Astrocyte (in vitro differentiated cells and primary cell): Measurements from ENCODE around the gene ZNF19. TPM values are rescaled to one million over a fixed set of nuclear protein-coding genes. Genes with fewer than 3 reads are reported as not detected.

Experiments
- DNase-seq: peaks from one replicate; pipeline ENCODE4 v3.0.0-alpha.2; 2010; ENCODE audit warnings: low read depth
- FAIRE-seq: peaks from 2 replicates; lab custom pipeline; 2011; peaks lifted over from hg19 to GRCh38; lab: Jason Lieb, UNC
- H2AFZ ChIP-seq: 2 replicates; pipeline ENCODE4 v1.6.0; 2012; ENCODE audit warnings: low read depth, low read length, inconsistent platforms
- H3K27ac ChIP-seq: 2 replicates; pipeline ENCODE4 v1.5.1; 2011; ENCODE audit warnings: low read depth, low read length, inconsistent platforms
- H3K27me3 ChIP-seq: 2 replicates; pipeline ENCODE4 v1.6.0; 2011; ENCODE audit warnings: low read length, inconsistent platforms; ENCODE audit not compliant: insufficient read depth
- H3K36me3 ChIP-seq: 2 replicates; pipeline ENCODE4 v1.5.1; 2011; ENCODE audit warnings: low read length, inconsistent platforms; ENCODE audit not compliant: insufficient read depth
- H3K4me1 ChIP-seq: 2 replicates; pipeline ENCODE4 v1.5.1; 2011; ENCODE audit warnings: low read length, inconsistent platforms; ENCODE audit not compliant: insufficient read depth
- H3K4me2 ChIP-seq: 2 replicates; pipeline ENCODE4 v1.6.0; 2012; ENCODE audit warnings: low read length, inconsistent platforms
- H3K4me3 ChIP-seq: 2 replicates; pipeline ENCODE4 v1.5.1; 2011; ENCODE audit warnings: low read depth, mild to moderate bottlenecking, low read length, inconsistent platforms; ENCODE audit not compliant: insufficient read depth
- H3K79me2 ChIP-seq: 2 replicates; pipeline ENCODE4 v1.6.0; 2012; ENCODE audit warnings: mild to moderate bottlenecking, low read length, inconsistent platforms; ENCODE audit not compliant: insufficient read depth
- H3K9ac ChIP-seq: 2 replicates; pipeline ENCODE4 v1.6.0; 2012; ENCODE audit warnings: mild to moderate bottlenecking, low read length, inconsistent platforms
- H3K9me3 ChIP-seq: 2 replicates; pipeline ENCODE4 v1.5.1; 2012; ENCODE audit warnings: low read depth, mild to moderate bottlenecking, low read length, inconsistent platforms; ENCODE audit not compliant: insufficient read depth
- H4K20me1 ChIP-seq: 2 replicates; pipeline ENCODE4 v1.6.0; 2012; ENCODE audit warnings: low read length, inconsistent platforms; ENCODE audit not compliant: insufficient read depth
- H3K27ac Mint-ChIP-seq: one replicate; pipeline ENCODE4 v1.8.0; 2021; ENCODE audit warnings: mild to moderate bottlenecking, mixed read lengths; ENCODE audit not compliant: unreplicated experiment
- H3K27me3 Mint-ChIP-seq: one replicate; pipeline ENCODE4 v1.8.0; 2021; ENCODE audit warnings: low read depth, mixed read lengths; ENCODE audit not compliant: unreplicated experiment
- H3K36me3 Mint-ChIP-seq: one replicate; pipeline ENCODE4 v1.8.0; 2021; ENCODE audit warnings: low read depth, mixed read lengths; ENCODE audit not compliant: unreplicated experiment
- H3K4me1 Mint-ChIP-seq: one replicate; pipeline ENCODE4 v1.8.0; 2021; ENCODE audit warnings: low read depth, mixed read lengths; ENCODE audit not compliant: unreplicated experiment
- H3K4me3 Mint-ChIP-seq: one replicate; pipeline ENCODE4 v1.8.0; 2021; ENCODE audit warnings: mild to moderate bottlenecking, moderate library complexity, mixed read lengths; ENCODE audit not compliant: unreplicated experiment
- H3K9me3 Mint-ChIP-seq: one replicate; pipeline ENCODE4 v1.8.0; 2021; ENCODE audit warnings: mild to moderate bottlenecking, mixed read lengths; ENCODE audit not compliant: unreplicated experiment
- CTCF ChIP-seq: IDR thresholded peaks from 2 replicates; pipeline ENCODE4 v1.5.1; 2011; ENCODE audit warnings: low read depth, mild to moderate bottlenecking, inconsistent platforms, low read length, moderate library complexity; ENCODE audit not compliant: insufficient read depth
- EZH2 ChIP-seq: IDR thresholded peaks from 2 replicates; pipeline ENCODE4 v1.6.1; 2012; ENCODE audit warnings: mild to moderate bottlenecking, low read length, inconsistent platforms; ENCODE audit not compliant: insufficient read depth
- total RNA-seq: library from RNA; stranded (reverse); gene quantifications from 2 replicates; pipeline ENCODE4 v1.2.1, GENCODE V29; 2021

The ZNF19 gene
- total RNA-seq, 1 donor from 2014 or later = 2.9 TPM

- no peak for FAIRE-seq
- H3K4me1 Mint-ChIP-seq = no peaks in the 10 kb centered on the region
These were observed 1.9 kb upstream of the ZNF19 start for GRCh38 chr16:71491054-71491453.

GRCh38 chr16:71490361-71490760, 1.2 kb upstream of the ZNF19 start:
- Histone ChIP-seq H3K4me3 (no peak overlapping the region), H2AFZ (no peak overlapping the region), H3K9me3 (no peaks in the 10 kb centered on the region), H4K20me1 (no peaks in the 10 kb centered on the region), H3K9ac (no peak overlapping the region), H3K27me3 (peaks cover 4% of the 10 kb centered on the region), H3K4me2 (no peak overlapping the region), H3K36me3 (no peaks in the 10 kb centered on the region), H3K79me2 (no peaks in the 10 kb centered on the region), H3K4me1 (no peaks in the 10 kb centered on the region), H3K27ac (no peak overlapping the region)
- TF ChIP-seq EZH2 = no peak
- TF ChIP-seq CTCF = no peak
- Mint-ChIP-seq H3K27me3 (peaks cover 2% of the 10 kb centered on the region), H3K9me3 (no peaks in the 10 kb centered on the region), H3K4me1 (no peaks in the 10 kb centered on the region), H3K27ac (no peak overlapping the region), H3K4me3 (no peak overlapping the region), H3K36me3 (no peaks in the 10 kb centered on the region)
- DNase-seq = no peak
- FAIRE-seq = no peak

More at GRCh38 chr16:71491054-71491453, 1.9 kb upstream of the ZNF19 start:
- no peak overlapping the region for H3K27ac ChIP-seq
- H3K36me3 ChIP-seq = no peaks in the 10 kb centered on the region
- no peak for DNase-seq
- no peak overlapping the region for H3K27ac Mint-ChIP-seq
- H3K9me3 Mint-ChIP-seq = peaks cover 1% of the 10 kb centered on the region
- no peaks in the 10 kb centered on the region for H3K9me3 ChIP-seq
- H3K79me2 ChIP-seq = no peaks in the 10 kb centered on the region
- H3K27me3 ChIP-seq = peaks cover 4% of the 10 kb centered on the region
- no peak overlapping the region for H3K4me3 Mint-ChIP-seq
- H3K4me1 ChIP-seq = no peaks in the 10 kb centered on the region
- H3K9ac ChIP-seq = no peak overlapping the region
- no peak for TF ChIP-seq CTCF
- no peak for TF ChIP-seq EZH2
- no peak overlapping the region for H3K4me3 ChIP-seq
- H4K20me1 ChIP-seq = no peaks in the 10 kb centered on the region
- no peaks in the 10 kb centered on the region for H3K36me3 Mint-ChIP-seq
- no peak overlapping the region for H3K4me2 ChIP-seq
- peaks cover 2% of the 10 kb centered on the region for H3K27me3 Mint-ChIP-seq
- no peak overlapping the region for H2AFZ ChIP-seq

GRCh38 chr16:71484006-71484893, 4.9 kb downstream of the ZNF19 start:
- FAIRE-seq (peak; percentile 89), DNase-seq (peak; percentile 92)
- H3K27ac Mint-ChIP-seq = peak overlapping the region; percentile 87
- H3K27ac ChIP-seq = peak overlapping the region; percentile 95
- peaks cover 4% of the 10 kb centered on the region for H3K4me1 ChIP-seq
- peaks cover 10% of the 10 kb centered on the region for H3K4me1 Mint-ChIP-seq
- no peaks in the 10 kb centered on the region for H3K79me2 ChIP-seq
- H3K36me3 Mint-ChIP-seq = peaks cover 4% of the 10 kb centered on the region
- no peaks in the 10 kb centered on the region for H4K20me1 ChIP-seq
- peak overlapping the region; percentile 79 for H3K4me3 ChIP-seq
- H3K9me3 Mint-ChIP-seq = no peaks in the 10 kb centered on the region
- H2AFZ ChIP-seq = peak overlapping the region; percentile 95
- TF ChIP-seq EZH2 = no peak
- TF ChIP-seq CTCF = no peak
- peak overlapping the region; percentile 93 for H3K9ac ChIP-seq
- peaks cover 2% of the 10 kb centered on the region for H3K27me3 Mint-ChIP-seq
- peak overlapping the region; percentile 82 for H3K4me3 Mint-ChIP-seq
- H3K4me2 ChIP-seq = peak overlapping the region; percentile 85
- H3K9me3 ChIP-seq = no peaks in the 10 kb centered on the region
- H3K36me3 ChIP-seq = no peaks in the 10 kb centered on the region
- no peaks in the 10 kb centered on the region for H3K27me3 ChIP-seq
